Osteoblast (primary cell): ENCODE measurements around the gene LYST. TPM values are rescaled to one million over a fixed set of nuclear protein-coding genes. Genes with fewer than 3 reads are reported as not detected.
A peak's percentile ranks its signal among the peaks of the same experiment; 100 is the strongest.

ENCODE experiments used
- DNase-seq: peaks from one replicate; pipeline ENCODE4 v3.0.0; 2011; ENCODE audit warnings: low spot score, mixed read lengths; ENCODE audit not compliant: insufficient read length; ENCODE audit errors: missing footprints
- H2AFZ ChIP-seq: 2 replicates; pipeline ENCODE4 v1.6.0; 2011; ENCODE audit warnings: mild to moderate bottlenecking, low read length
- H3K27ac ChIP-seq: 2 replicates; pipeline ENCODE4 v1.5.1; 2011; ENCODE audit warnings: mild to moderate bottlenecking, low read depth, low read length, moderate library complexity
- H3K27me3 ChIP-seq: 2 replicates; pipeline ENCODE4 v1.6.0; 2012; ENCODE audit warnings: mild to moderate bottlenecking, control low read depth, inconsistent platforms, low read length, moderate library complexity; ENCODE audit not compliant: insufficient read depth
- H3K36me3 ChIP-seq: 2 replicates; pipeline ENCODE4 v1.5.1; 2011; ENCODE audit warnings: mild to moderate bottlenecking, low read length, control low read depth, moderate library complexity; ENCODE audit not compliant: insufficient read depth
- H3K4me1 ChIP-seq: 2 replicates; pipeline ENCODE4 v1.5.1; 2011; ENCODE audit warnings: mild to moderate bottlenecking, low read length, control low read depth, moderate library complexity; ENCODE audit not compliant: insufficient read depth
- H3K4me2 ChIP-seq: 2 replicates; pipeline ENCODE4 v1.6.0; 2011; ENCODE audit warnings: mild to moderate bottlenecking, low read length; ENCODE audit not compliant: insufficient read depth
- H3K4me3 ChIP-seq: fragments of 200-600 bp; sonication (generic); 3 replicates; pipeline ENCODE4 v1.5.1; 2012; ENCODE audit warnings: mild to moderate bottlenecking, low read length, inconsistent platforms; ENCODE audit not compliant: insufficient read depth
- H3K79me2 ChIP-seq: 2 replicates; pipeline ENCODE4 v1.6.0; 2012; ENCODE audit warnings: mild to moderate bottlenecking, low read length, control low read depth, inconsistent platforms; ENCODE audit not compliant: insufficient read depth
- H3K9me3 ChIP-seq: 2 replicates; pipeline ENCODE4 v1.5.1; 2011; ENCODE audit warnings: low read depth, low read length, control low read depth
- H4K20me1 ChIP-seq: 2 replicates; pipeline ENCODE4 v1.6.0; 2012; ENCODE audit warnings: mild to moderate bottlenecking, low read length, control low read depth; ENCODE audit not compliant: insufficient read depth
- total RNA-seq: library from RNA; depleted of rRNA; stranded (reverse); fragments of >200 nt; gene quantifications from 2 replicates; pipeline ENCODE4 v1.2.3, GENCODE V29; 2012
- TF ChIP-seq, protein P1 (sequence below): IDR thresholded peaks from 2 replicates; pipeline ENCODE4 v1.5.1; 2011; ENCODE audit warnings: mild to moderate bottlenecking, low read depth, low read length, moderate library complexity; ENCODE audit errors: extremely low read depth

Gene LYST
- total RNA-seq, 1 donor, result 63.0 TPM

DNA sequence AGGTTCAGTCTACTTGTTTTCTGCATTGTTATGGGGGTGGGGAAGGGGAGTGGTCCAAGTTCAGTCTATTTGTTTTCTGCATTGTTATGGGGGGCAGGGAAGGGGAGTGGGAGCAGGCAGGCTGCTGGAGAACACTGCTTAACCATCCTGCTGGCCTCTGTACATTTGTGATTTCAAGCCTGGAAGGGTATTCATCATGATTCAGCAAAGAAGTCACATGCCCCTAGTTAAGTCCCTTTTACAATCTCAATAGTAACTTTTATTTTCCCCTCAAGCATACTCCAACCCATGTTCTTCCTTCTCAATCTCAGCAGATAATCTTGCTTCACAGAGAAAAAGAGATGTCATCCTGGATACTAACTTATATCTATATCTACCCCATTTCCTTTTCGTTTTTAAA is 7.9 kb downstream of the LYST start:
- Histone ChIP-seq H4K20me1 (peaks cover 8% of the 10 kb centered on the region), H3K36me3 (no peaks in the 10 kb centered on the region), H3K79me2 (peaks cover 90% of the 10 kb centered on the region), H3K4me3 (no peak overlapping the region), H3K4me2 (no peak overlapping the region), H3K27me3 (no peaks in the 10 kb centered on the region), H3K9me3 (no peaks in the 10 kb centered on the region), H3K4me1 (peaks cover 24% of the 10 kb centered on the region), H3K27ac (peak overlapping the region; percentile 6), H2AFZ (no peak overlapping the region)
- no peak for DNase-seq
- TF ChIP-seq, protein P1, sequence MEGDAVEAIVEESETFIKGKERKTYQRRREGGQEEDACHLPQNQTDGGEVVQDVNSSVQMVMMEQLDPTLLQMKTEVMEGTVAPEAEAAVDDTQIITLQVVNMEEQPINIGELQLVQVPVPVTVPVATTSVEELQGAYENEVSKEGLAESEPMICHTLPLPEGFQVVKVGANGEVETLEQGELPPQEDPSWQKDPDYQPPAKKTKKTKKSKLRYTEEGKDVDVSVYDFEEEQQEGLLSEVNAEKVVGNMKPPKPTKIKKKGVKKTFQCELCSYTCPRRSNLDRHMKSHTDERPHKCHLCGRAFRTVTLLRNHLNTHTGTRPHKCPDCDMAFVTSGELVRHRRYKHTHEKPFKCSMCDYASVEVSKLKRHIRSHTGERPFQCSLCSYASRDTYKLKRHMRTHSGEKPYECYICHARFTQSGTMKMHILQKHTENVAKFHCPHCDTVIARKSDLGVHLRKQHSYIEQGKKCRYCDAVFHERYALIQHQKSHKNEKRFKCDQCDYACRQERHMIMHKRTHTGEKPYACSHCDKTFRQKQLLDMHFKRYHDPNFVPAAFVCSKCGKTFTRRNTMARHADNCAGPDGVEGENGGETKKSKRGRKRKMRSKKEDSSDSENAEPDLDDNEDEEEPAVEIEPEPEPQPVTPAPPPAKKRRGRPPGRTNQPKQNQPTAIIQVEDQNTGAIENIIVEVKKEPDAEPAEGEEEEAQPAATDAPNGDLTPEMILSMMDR, result no peak

DNA sequence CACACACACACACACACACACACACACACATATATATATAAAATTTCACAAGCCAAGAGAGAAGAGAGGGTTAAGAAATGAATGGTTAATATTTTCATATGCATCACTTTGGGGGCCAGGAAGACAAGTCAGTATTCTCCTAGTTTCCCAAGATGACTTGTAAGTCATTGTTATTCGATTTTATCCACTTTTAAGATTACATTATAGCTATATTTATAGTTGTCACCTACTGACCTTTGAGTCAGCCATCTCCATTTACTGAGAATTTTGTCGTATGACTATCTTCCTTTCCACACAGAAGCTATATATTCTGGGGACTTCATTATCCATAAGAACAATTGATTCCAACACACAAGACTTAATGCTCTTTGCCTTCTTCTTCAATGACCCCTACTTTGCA is 8.9 kb downstream of the LYST start:
- no peak overlapping the region for H3K4me3 ChIP-seq
- peaks cover 13% of the 10 kb centered on the region for H4K20me1 ChIP-seq
- peaks cover 90% of the 10 kb centered on the region for H3K79me2 ChIP-seq
- no peak for DNase-seq
- H3K4me1 ChIP-seq, result peaks cover 29% of the 10 kb centered on the region
- H2AFZ ChIP-seq, result no peak overlapping the region
- TF ChIP-seq, protein P1, result no peak
- H3K36me3 ChIP-seq, result no peaks in the 10 kb centered on the region
- peak overlapping the region; percentile 6 for H3K27ac ChIP-seq
- no peaks in the 10 kb centered on the region for H3K27me3 ChIP-seq
- peak overlapping the region; percentile 7 for H3K4me2 ChIP-seq
- no peaks in the 10 kb centered on the region for H3K9me3 ChIP-seq

DNA sequence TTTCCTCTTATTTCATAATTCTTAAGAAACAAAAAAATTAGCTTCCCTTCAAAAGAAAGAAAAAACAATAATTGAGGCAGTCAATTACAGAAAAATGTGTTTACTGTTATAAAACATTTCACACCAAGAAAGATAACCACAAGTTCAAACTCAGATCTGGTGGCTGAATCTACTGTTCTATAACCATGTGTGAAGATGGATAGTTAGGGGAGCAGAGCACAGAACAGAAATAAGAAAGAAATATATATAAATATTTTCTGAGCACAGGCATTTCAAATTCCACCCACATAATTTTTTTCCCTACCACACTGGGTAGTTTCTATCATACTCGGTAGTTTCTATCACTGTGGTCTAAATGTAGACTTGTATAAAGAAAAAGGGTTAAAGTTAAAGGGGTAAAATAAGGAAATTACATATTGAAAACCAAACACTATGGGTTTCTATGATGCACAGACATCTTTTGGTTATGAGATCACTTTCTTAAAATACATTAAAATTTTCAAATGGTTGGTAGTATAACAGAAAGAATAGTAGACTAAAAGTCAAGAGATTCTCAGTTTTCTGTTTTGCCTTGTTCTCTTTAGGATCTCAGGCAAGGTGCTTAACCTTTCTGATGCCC is 10.8 kb downstream of the LYST start:
- no peak overlapping the region for H3K4me3 ChIP-seq
- H3K27ac ChIP-seq, result no peak overlapping the region
- H3K9me3 ChIP-seq, result no peaks in the 10 kb centered on the region
- no peak for DNase-seq
- peaks cover 27% of the 10 kb centered on the region for H3K4me1 ChIP-seq
- H2AFZ ChIP-seq, result no peak overlapping the region
- H3K79me2 ChIP-seq, result peaks cover 86% of the 10 kb centered on the region
- H3K4me2 ChIP-seq, result peak overlapping the region; percentile 15
- TF ChIP-seq, protein P1, result no peak
- H3K36me3 ChIP-seq, result no peaks in the 10 kb centered on the region
- no peaks in the 10 kb centered on the region for H3K27me3 ChIP-seq
- peaks cover 22% of the 10 kb centered on the region for H4K20me1 ChIP-seq

DNA sequence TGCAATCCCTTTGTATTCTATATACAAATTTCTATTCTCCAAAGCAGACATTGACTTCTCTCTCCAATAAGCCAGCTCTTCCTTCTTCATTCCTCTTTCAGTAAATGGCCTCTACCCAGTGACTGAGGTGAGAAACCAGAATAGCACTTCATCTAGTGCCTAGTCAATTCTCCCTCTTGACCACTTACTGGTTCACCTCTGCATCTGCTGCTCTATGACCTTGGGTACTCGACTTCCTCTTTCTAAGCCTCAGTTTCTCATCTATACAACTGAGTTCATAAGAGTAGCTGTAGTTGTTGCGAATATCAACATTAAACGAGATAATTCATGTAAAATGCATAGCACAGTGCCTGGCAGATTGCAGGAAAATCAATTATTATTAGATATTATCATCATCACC is 12.4 kb downstream of the LYST start:
- peaks cover 82% of the 10 kb centered on the region for H3K79me2 ChIP-seq
- H3K27me3 ChIP-seq, result no peaks in the 10 kb centered on the region
- DNase-seq, result no peak
- H2AFZ ChIP-seq, result no peak overlapping the region
- no peaks in the 10 kb centered on the region for H3K9me3 ChIP-seq
- H3K36me3 ChIP-seq, result no peaks in the 10 kb centered on the region
- no peak overlapping the region for H3K27ac ChIP-seq
- H3K4me1 ChIP-seq, result peaks cover 27% of the 10 kb centered on the region
- no peak overlapping the region for H3K4me3 ChIP-seq
- no peak overlapping the region for H3K4me2 ChIP-seq
- H4K20me1 ChIP-seq, result peaks cover 22% of the 10 kb centered on the region
- TF ChIP-seq, protein P1, result no peak
